Measurements from ENCODE around the gene LSP1.

LSP1 gene

DNA sequence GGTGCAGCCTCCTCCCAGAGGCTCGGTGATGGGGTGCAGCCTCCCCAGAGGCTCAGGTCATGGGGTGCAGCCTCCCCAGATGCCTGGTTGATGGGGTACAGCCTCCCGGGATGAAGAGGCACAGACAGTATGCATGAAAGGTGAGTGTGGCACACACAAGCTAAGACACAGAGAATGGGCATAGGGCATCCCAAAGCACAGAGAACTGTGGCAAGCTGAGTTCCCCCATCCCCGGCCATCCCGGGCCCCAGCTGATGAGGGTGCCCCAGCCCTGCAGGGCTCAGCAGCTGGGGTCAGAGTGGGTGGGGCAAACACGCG lies 22.9 kb upstream of the LSP1 start:
- no peak overlapping the region for H4K8ac ChIP-seq (ENCODE audit: low read depth, low read length)
- no peak overlapping the region for H3K4ac ChIP-seq (ENCODE audit: low read depth, low read length)
- WGBS (ENCODE audit: extremely low coverage, insufficient coverage, low lambda C conversion rate) = no CpG with 5 or more reads among the region's 6 CpGs
- no peak overlapping the region for H4K5ac ChIP-seq (ENCODE audit: low read length)
- no peak overlapping the region for H2BK15ac ChIP-seq (replicated peaks; ENCODE audit: low read depth)
- H3K36me3 ChIP-seq (ENCODE audit: control insufficient read depth, insufficient read depth, low read length) = no peaks in the 10 kb centered on the region
- no peak overlapping the region for H3K56ac ChIP-seq (ENCODE audit: low read length)
- H3K4me2 ChIP-seq (ENCODE audit: low read length) = no peak overlapping the region
- DNase-seq = no peak
- H2BK120ac ChIP-seq (ENCODE audit: low read depth, low read length) = no peak overlapping the region
- H3K4me3 ChIP-seq (ENCODE audit: low read length) = no peak overlapping the region
- no peak overlapping the region for H3K27ac ChIP-seq (ENCODE audit: low read depth, low read length)
- no peaks in the 10 kb centered on the region for H3K79me1 ChIP-seq (ENCODE audit: low read length)
- H2BK5ac ChIP-seq (ENCODE audit: low read length) = no peak overlapping the region
- H3K9ac ChIP-seq (ENCODE audit: low read length) = no peak overlapping the region
- H3K4me1 ChIP-seq (ENCODE audit: control insufficient read depth, low read depth, low read length) = no peaks in the 10 kb centered on the region
- H3K79me2 ChIP-seq (ENCODE audit: control insufficient read depth, insufficient read depth, low read length) = no peaks in the 10 kb centered on the region
- no peak overlapping the region for H3K18ac ChIP-seq (ENCODE audit: low read length)
- H3K27me3 ChIP-seq (ENCODE audit: insufficient read depth, low read length, poor library complexity) = no peaks in the 10 kb centered on the region
- H2AK5ac ChIP-seq (ENCODE audit: low read length) = no peak overlapping the region
- no peak overlapping the region for H3K23ac ChIP-seq (ENCODE audit: low read length)

DNA sequence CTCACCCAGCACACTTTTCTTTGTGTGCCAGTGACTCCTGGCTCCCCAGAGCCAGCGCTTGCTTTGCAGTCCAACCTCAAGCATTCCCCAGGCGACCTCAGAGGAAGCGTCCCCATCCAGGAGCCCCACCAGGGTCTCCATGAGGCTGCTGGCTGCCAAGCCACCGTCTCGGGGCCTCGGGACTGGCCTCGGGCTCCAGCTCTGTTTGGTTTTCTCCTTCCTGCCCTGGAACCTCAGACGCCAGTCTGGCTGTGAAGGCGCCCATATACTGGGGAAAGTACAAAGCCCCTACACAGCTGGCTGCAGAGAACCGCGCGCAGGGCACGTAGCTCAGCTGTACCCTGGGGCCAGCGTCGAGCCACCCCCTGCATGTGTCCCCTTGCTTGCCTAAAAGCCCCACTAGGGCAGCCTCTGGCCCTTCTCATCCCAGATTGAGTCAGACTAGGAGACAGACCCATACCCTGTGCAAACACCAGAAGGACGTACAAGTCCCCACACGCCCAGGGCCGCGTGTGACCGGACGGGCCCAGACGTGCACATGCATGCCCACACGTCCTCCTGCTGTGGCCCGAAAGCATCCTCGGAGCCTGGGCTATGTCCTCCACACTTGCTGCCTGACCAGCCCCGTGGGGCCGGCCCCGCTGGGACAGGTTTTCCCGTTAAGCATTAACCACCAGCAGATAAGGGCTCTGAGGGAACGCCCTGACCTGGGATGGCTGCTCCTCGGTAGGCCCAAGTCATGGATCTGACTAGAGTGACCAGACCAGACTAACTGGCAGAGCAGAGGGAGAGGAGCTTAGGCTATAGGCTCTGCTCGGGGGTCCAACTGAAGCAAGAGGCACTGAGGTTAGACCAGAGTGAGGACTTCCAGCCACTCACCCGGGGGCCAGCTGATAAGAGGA lies 22.3 kb upstream of the LSP1 start:
- Histone ChIP-seq H3K9ac (ENCODE audit: low read length) (no peak overlapping the region), H3K27ac (ENCODE audit: low read depth, low read length) (no peak overlapping the region), H3K36me3 (ENCODE audit: control insufficient read depth, insufficient read depth, low read length) (no peaks in the 10 kb centered on the region), H4K5ac (ENCODE audit: low read length) (no peak overlapping the region), H2BK5ac (ENCODE audit: low read length) (no peak overlapping the region), H3K23ac (ENCODE audit: low read length) (no peak overlapping the region), H3K4ac (ENCODE audit: low read depth, low read length) (no peak overlapping the region), H3K4me3 (ENCODE audit: low read length) (no peak overlapping the region), H3K79me1 (ENCODE audit: low read length) (no peaks in the 10 kb centered on the region), H3K18ac (ENCODE audit: low read length) (no peak overlapping the region), H2AK5ac (ENCODE audit: low read length) (no peak overlapping the region), H3K56ac (ENCODE audit: low read length) (no peak overlapping the region), H2BK120ac (ENCODE audit: low read depth, low read length) (no peak overlapping the region), H3K27me3 (ENCODE audit: insufficient read depth, low read length, poor library complexity) (no peaks in the 10 kb centered on the region), H2BK15ac (replicated peaks; ENCODE audit: low read depth) (no peak overlapping the region), H3K4me1 (ENCODE audit: control insufficient read depth, low read depth, low read length) (no peaks in the 10 kb centered on the region), H3K79me2 (ENCODE audit: control insufficient read depth, insufficient read depth, low read length) (no peaks in the 10 kb centered on the region), H3K4me2 (ENCODE audit: low read length) (no peak overlapping the region), H4K8ac (ENCODE audit: low read depth, low read length) (no peak overlapping the region)
- DNase-seq = no peak
- WGBS (ENCODE audit: extremely low coverage, insufficient coverage, low lambda C conversion rate) = no CpG with 5 or more reads among the region's 33 CpGs

DNA sequence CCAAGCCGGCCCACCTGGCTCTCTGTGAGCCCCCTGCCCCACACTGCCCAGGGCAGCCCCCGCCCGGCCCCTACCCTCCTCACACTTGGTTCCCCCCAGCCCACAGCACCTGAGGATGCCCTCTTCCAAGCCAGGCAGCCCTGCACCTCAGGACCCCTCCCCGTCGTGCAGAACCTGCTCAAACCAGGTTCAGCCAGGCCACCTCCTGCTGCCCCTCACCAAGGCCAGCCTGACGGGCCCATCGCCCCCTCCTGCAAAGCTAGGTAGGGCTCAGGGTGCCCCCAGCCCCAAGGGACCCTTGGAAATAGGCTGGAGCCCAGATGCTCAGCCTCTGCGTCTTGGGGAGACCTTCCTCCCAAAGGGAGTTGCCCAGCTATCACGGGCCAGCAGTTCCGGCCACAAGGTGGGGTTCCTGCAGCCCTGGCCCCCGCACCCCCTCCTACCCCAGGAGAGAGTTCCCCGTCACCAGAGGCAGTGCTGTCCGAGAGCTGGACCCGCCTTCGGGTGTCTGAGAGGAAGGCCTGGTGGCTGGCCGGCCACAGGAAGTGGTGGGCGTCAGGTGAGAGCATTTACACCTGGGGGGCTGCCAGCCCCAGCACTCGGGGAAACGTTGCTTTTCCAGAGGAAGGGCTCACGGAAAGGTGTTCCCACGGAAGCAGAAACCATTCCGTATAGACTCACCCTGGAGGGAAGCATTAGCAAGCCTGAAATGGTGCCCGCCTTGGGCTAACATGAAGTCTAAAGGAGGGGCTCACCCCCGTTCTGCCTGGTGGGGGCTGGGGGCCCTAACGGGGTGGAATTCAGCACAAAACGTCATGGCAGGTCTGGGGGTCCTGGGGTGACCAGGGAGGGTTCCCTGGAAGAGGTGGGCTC lies 21.3 kb upstream of the LSP1 start:
- WGBS (ENCODE audit: extremely low coverage, insufficient coverage, low lambda C conversion rate) = no CpG with 5 or more reads among the region's 26 CpGs
- Histone ChIP-seq H3K27me3 (ENCODE audit: insufficient read depth, low read length, poor library complexity) (no peaks in the 10 kb centered on the region), H3K4me1 (ENCODE audit: control insufficient read depth, low read depth, low read length) (no peaks in the 10 kb centered on the region)

DNA sequence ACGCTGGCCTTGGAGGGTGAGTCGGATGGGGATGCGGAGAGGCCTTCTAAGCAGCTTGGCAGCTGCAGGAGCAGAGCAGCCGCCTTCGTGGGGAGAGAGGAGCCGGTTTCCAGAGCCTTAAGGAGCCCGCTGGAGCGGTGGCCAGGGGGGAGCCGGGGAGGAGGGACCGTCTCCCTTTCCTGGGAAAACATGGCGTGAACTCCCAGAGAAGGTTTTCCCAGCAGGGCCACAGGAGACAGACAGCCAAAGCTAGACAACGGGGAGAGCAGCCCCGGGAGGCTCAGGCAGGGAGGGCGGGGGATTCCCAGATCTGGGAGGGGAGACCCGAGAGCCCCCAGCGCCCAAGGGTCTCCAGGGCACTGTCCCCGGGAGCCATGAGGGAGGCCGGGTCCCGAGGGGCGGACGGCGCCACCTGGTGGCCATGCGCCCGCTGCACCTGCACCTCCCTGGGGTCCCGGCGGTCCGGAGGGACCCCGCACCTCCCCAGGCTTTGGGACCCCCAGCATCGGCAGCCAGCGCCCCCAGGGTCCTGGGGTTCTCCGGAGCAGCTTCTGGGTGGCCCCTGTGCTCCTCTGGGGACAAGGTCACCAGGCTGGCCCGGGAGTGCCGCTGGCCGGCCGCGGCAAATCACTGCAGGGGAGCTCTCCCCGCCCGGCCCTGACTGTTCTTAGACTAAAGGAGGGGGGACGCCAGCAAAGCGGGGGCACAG lies 20.5 kb upstream of the LSP1 start:
- Histone ChIP-seq H3K9ac (ENCODE audit: low read length) (no peak overlapping the region), H3K4me3 (ENCODE audit: low read length) (no peak overlapping the region), H4K5ac (ENCODE audit: low read length) (no peak overlapping the region), H3K56ac (ENCODE audit: low read length) (peak overlapping the region; percentile 42), H3K4me2 (ENCODE audit: low read length) (peak overlapping the region; percentile 18), H3K79me1 (ENCODE audit: low read length) (no peaks in the 10 kb centered on the region), H3K27me3 (ENCODE audit: insufficient read depth, low read length, poor library complexity) (no peaks in the 10 kb centered on the region), H2BK5ac (ENCODE audit: low read length) (no peak overlapping the region), H4K8ac (ENCODE audit: low read depth, low read length) (no peak overlapping the region), H2BK120ac (ENCODE audit: low read depth, low read length) (no peak overlapping the region), H2AK5ac (ENCODE audit: low read length) (no peak overlapping the region), H3K79me2 (ENCODE audit: control insufficient read depth, insufficient read depth, low read length) (no peaks in the 10 kb centered on the region), H3K18ac (ENCODE audit: low read length) (no peak overlapping the region), H3K27ac (ENCODE audit: low read depth, low read length) (no peak overlapping the region), H3K4ac (ENCODE audit: low read depth, low read length) (no peak overlapping the region), H3K4me1 (ENCODE audit: control insufficient read depth, low read depth, low read length) (no peaks in the 10 kb centered on the region), H3K23ac (ENCODE audit: low read length) (no peak overlapping the region), H3K36me3 (ENCODE audit: control insufficient read depth, insufficient read depth, low read length) (no peaks in the 10 kb centered on the region), H2BK15ac (replicated peaks; ENCODE audit: low read depth) (no peak overlapping the region)
- DNase-seq = peak; percentile 26
- no CpG with 5 or more reads among the region's 40 CpGs for WGBS (ENCODE audit: extremely low coverage, insufficient coverage, low lambda C conversion rate)

More for the DNA sequence above, 21.3 kb upstream of the LSP1 start:
- no peak overlapping the region for H3K4me2 ChIP-seq (ENCODE audit: low read length)
- H3K56ac ChIP-seq (ENCODE audit: low read length) = peak overlapping the region; percentile 42
- H3K79me2 ChIP-seq (ENCODE audit: control insufficient read depth, insufficient read depth, low read length) = no peaks in the 10 kb centered on the region
- H4K5ac ChIP-seq (ENCODE audit: low read length) = no peak overlapping the region
- H3K18ac ChIP-seq (ENCODE audit: low read length) = no peak overlapping the region
- no peak overlapping the region for H3K4ac ChIP-seq (ENCODE audit: low read depth, low read length)
- H3K36me3 ChIP-seq (ENCODE audit: control insufficient read depth, insufficient read depth, low read length) = no peaks in the 10 kb centered on the region
- no peak overlapping the region for H4K8ac ChIP-seq (ENCODE audit: low read depth, low read length)
- H3K9ac ChIP-seq (ENCODE audit: low read length) = no peak overlapping the region
- no peak overlapping the region for H2AK5ac ChIP-seq (ENCODE audit: low read length)
- no peak overlapping the region for H2BK120ac ChIP-seq (ENCODE audit: low read depth, low read length)
- H2BK5ac ChIP-seq (ENCODE audit: low read length) = no peak overlapping the region
- DNase-seq = no peak
- H3K27ac ChIP-seq (ENCODE audit: low read depth, low read length) = no peak overlapping the region
- no peak overlapping the region for H3K4me3 ChIP-seq (ENCODE audit: low read length)
- H3K23ac ChIP-seq (ENCODE audit: low read length) = no peak overlapping the region
- no peak overlapping the region for H2BK15ac ChIP-seq (replicated peaks; ENCODE audit: low read depth)
- H3K79me1 ChIP-seq (ENCODE audit: low read length) = no peaks in the 10 kb centered on the region

DNA sequence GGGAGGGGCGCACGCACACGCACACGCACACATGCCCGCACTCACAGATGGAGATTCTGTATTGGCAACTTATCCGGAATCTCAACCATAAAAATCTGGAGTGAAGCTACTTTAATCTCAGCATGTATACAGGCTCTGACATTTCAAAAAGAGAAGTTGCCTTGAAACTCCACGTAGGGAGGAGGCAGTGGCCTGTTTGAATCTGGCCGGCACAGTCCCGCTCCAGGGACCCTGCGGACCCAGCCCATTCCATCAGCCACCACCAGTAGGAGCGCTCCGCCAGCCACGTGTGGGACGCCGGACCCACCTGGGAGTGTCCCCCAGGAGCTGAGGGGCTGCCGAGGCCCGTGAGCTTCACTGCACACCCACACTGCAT lies 20.0 kb upstream of the LSP1 start:
- no peak for DNase-seq
- Histone ChIP-seq H3K79me1 (ENCODE audit: low read length) (no peaks in the 10 kb centered on the region), H3K36me3 (ENCODE audit: control insufficient read depth, insufficient read depth, low read length) (no peaks in the 10 kb centered on the region), H3K23ac (ENCODE audit: low read length) (no peak overlapping the region), H3K79me2 (ENCODE audit: control insufficient read depth, insufficient read depth, low read length) (no peaks in the 10 kb centered on the region), H3K27me3 (ENCODE audit: insufficient read depth, low read length, poor library complexity) (no peaks in the 10 kb centered on the region), H3K27ac (ENCODE audit: low read depth, low read length) (no peak overlapping the region), H2AK5ac (ENCODE audit: low read length) (no peak overlapping the region), H3K4ac (ENCODE audit: low read depth, low read length) (no peak overlapping the region), H2BK15ac (replicated peaks; ENCODE audit: low read depth) (no peak overlapping the region), H3K56ac (ENCODE audit: low read length) (no peak overlapping the region), H3K4me3 (ENCODE audit: low read length) (no peak overlapping the region), H2BK5ac (ENCODE audit: low read length) (no peak overlapping the region), H4K5ac (ENCODE audit: low read length) (no peak overlapping the region), H3K4me1 (ENCODE audit: control insufficient read depth, low read depth, low read length) (no peaks in the 10 kb centered on the region), H2BK120ac (ENCODE audit: low read depth, low read length) (no peak overlapping the region), H3K9ac (ENCODE audit: low read length) (no peak overlapping the region), H4K8ac (ENCODE audit: low read depth, low read length) (no peak overlapping the region), H3K4me2 (ENCODE audit: low read length) (no peak overlapping the region), H3K18ac (ENCODE audit: low read length) (no peak overlapping the region)
- WGBS (ENCODE audit: extremely low coverage, insufficient coverage, low lambda C conversion rate) = no CpG with 5 or more reads among the region's 17 CpGs

All from mesendoderm (in vitro differentiated cells).